GM11168 (cell line): Measurements from ENCODE around the gene CHAD.

Experiments
- in situ Hi-C: fragments of 300-500 bp; cut with MboI; formaldehyde crosslinking; loops from one replicate; pipeline ENCODE4 v1.12.0; 2022; ENCODE audit warnings: low sequenced_read_pairs; ENCODE audit not compliant: unreplicated experiment

CHAD gene

GRCh38 chr17:50460831-50461526 lies 7.7 kb downstream of the CHAD start:
- in situ Hi-C loops = no loop called here

GRCh38 chr17:50459756-50460155 lies 8.9 kb downstream of the CHAD start:
- in situ Hi-C loops = no loop called here

GRCh38 chr17:50458701-50459676 lies 9.7 kb downstream of the CHAD start:
- in situ Hi-C loops = no loop called here

GRCh38 chr17:50458270-50458669 lies 10.4 kb downstream of the CHAD start:
- in situ Hi-C loops = no loop called here

GRCh38 chr17:50457621-50458020 lies 11.1 kb downstream of the CHAD start:
- in situ Hi-C loops = no loop called here

GRCh38 chr17:50453901-50454300 lies 14.8 kb downstream of the CHAD start:
- in situ Hi-C loops = no loop called here

- in situ Hi-C loops = no loop called here
Observed at GRCh38 chr17:50452630-50453300, 15.9 kb downstream of the CHAD start.

- in situ Hi-C loops = no loop called here
Observed at GRCh38 chr17:50451943-50452629, 16.6 kb downstream of the CHAD start.

- in situ Hi-C loops = no loop called here
Observed at GRCh38 chr17:50448643-50449042, 20.0 kb downstream of the CHAD start.

- in situ Hi-C loops = no loop called here
Observed at GRCh38 chr17:50447870-50448595, 20.6 kb downstream of the CHAD start.

GRCh38 chr17:50445730-50446325 lies 22.9 kb downstream of the CHAD start:
- in situ Hi-C loops = no loop called here

- in situ Hi-C loops = no loop called here
Observed at GRCh38 chr17:50444841-50445715, 23.6 kb downstream of the CHAD start.

- in situ Hi-C loops = no loop called here
Observed at GRCh38 chr17:50443505-50443974, 25.1 kb downstream of the CHAD start.

- in situ Hi-C loops = no loop called here
Observed at GRCh38 chr17:50440838-50441829, 27.5 kb downstream of the CHAD start.

- in situ Hi-C loops = no loop called here
Observed at GRCh38 chr17:50440172-50440837, 28.4 kb downstream of the CHAD start.

- in situ Hi-C loops = no loop called here
Observed at GRCh38 chr17:50439008-50439407, 29.7 kb downstream of the CHAD start.
